ENCODE results near the gene KIF26A.

The KIF26A gene

GRCh38 chr14:104138098-104138717 lies at the start of gene KIF26A:
TSS of gene KIF26A (plus strand) at chr14:104138587. CDS start at chr14:104138723, 136 bp downstream.
- peak within 1 kb of the TSS; percentile 57 for H3K4me3 ChIP-seq (ENCODE audit: low read depth, low read length)
- no peak for TF ChIP-seq CTCF (conservative IDR thresholded peaks at IDR 0.05; ENCODE audit: low read depth, low read length)
- peak; percentile 41 for DNase-seq (ENCODE audit: low read depth)

- H3K4me3 ChIP-seq (ENCODE audit: low read depth, low read length) = no peak overlapping the region
- peak; percentile 5 for DNase-seq (ENCODE audit: low read depth)
- TF ChIP-seq CTCF (conservative IDR thresholded peaks at IDR 0.05; ENCODE audit: low read depth, low read length) = no peak
Measured at GRCh38 chr14:104090071-104090748, 48.2 kb upstream of the KIF26A start.

GRCh38 chr14:104091061-104091926 lies 47.1 kb upstream of the KIF26A start:
- no peak for DNase-seq (ENCODE audit: low read depth)
- no peak for TF ChIP-seq CTCF (conservative IDR thresholded peaks at IDR 0.05; ENCODE audit: low read depth, low read length)
- H3K4me3 ChIP-seq (ENCODE audit: low read depth, low read length) = no peak overlapping the region

- DNase-seq (ENCODE audit: low read depth) = no peak
- no peak for TF ChIP-seq CTCF (conservative IDR thresholded peaks at IDR 0.05; ENCODE audit: low read depth, low read length)
- no peak overlapping the region for H3K4me3 ChIP-seq (ENCODE audit: low read depth, low read length)
Measured at GRCh38 chr14:104091927-104092771, 46.2 kb upstream of the KIF26A start.

- H3K4me3 ChIP-seq (ENCODE audit: low read depth, low read length) = no peak overlapping the region
- TF ChIP-seq CTCF (conservative IDR thresholded peaks at IDR 0.05; ENCODE audit: low read depth, low read length) = no peak
- no peak for DNase-seq (ENCODE audit: low read depth)
Measured at GRCh38 chr14:104092931-104093365, 45.4 kb upstream of the KIF26A start.

- TF ChIP-seq CTCF (conservative IDR thresholded peaks at IDR 0.05; ENCODE audit: low read depth, low read length) = no peak
- peak; percentile 6 for DNase-seq (ENCODE audit: low read depth)
- no peak overlapping the region for H3K4me3 ChIP-seq (ENCODE audit: low read depth, low read length)
Measured at GRCh38 chr14:104093366-104094055, 44.9 kb upstream of the KIF26A start.

Data from choroid plexus epithelial cell (primary cell).